Neutrophil (primary cell): ENCODE measurements around the gene PLD5.

Source experiments
- H3K27ac ChIP-seq: fragments of 200-600 bp; sonication (generic); 2 replicates; pipeline ENCODE4 v1.5.1; 2016; ENCODE audit warnings: mild to moderate bottlenecking, moderate library complexity
- H3K27me3 ChIP-seq: fragments of 200-600 bp; sonication (generic); 2 replicates; pipeline ENCODE4 v1.6.0; 2016; ENCODE audit warnings: mild to moderate bottlenecking
- H3K36me3 ChIP-seq: fragments of 200-600 bp; sonication (generic); 2 replicates; pipeline ENCODE4 v1.5.1; 2017
- H3K4me1 ChIP-seq, 2 experiments: fragments of 200-600 bp in 1 of 2; sonication (generic) in 1 of 2; 1 replicate in 1 of 2; 2 replicates in 1 of 2; pipeline versions ENCODE4 v1.5.1 to v1.6.1; 2013 to 2016; ENCODE audit warnings: low read depth in 1 of 2, low read length in 1 of 2, mild to moderate bottlenecking in 1 of 2, moderate library complexity in 1 of 2; ENCODE audit not compliant: control insufficient read depth in 1 of 2, insufficient read depth in 1 of 2
- H3K4me3 ChIP-seq, 2 experiments: fragments of 200-600 bp in 1 of 2; sonication (generic) in 1 of 2; 1 replicate in 1 of 2; 2 replicates in 1 of 2; pipeline ENCODE4 v1.5.1; 2013 to 2016; ENCODE audit warnings: low read depth in 1 of 2, low read length in 1 of 2, mild to moderate bottlenecking in 1 of 2, moderate library complexity in 1 of 2
- H3K9me3 ChIP-seq: fragments of 200-600 bp; sonication (generic); 2 replicates; pipeline ENCODE4 v1.5.1; 2016
- TF ChIP-seq, protein P1 (sequence below): fragments of 200-600 bp; sonication (generic); IDR thresholded peaks from 2 replicates; pipeline ENCODE4 v1.5.1; 2016; ENCODE audit warnings: antibody characterized with exemption

PLD5 gene

DNA sequence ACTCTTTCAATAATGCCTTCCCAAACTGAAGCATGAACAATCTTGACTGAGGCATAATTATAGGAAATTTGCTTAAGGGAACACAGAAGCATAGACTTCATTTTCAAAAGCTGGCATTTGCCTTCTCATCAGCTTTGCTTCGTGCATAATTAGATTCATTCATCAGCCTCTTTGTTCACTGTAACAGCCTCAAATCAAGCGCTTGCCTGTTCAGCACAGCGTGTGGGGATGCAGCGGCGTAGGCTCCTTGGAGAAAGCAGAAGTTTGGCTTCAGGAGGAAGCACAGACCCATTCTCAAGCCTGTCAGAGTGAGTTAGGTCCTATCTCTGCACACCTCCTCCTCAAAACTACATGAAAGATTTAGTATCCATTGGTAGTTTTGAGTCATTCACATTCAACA lies 279.2 kb downstream of the PLD5 start:
- Histone ChIP-seq H3K27me3 (no peaks in the 10 kb centered on the region), H3K4me1 (no peaks in the 10 kb centered on the region), H3K4me3 (no peak overlapping the region), H3K9me3 (no peaks in the 10 kb centered on the region), H3K36me3 (no peaks in the 10 kb centered on the region), H3K27ac (no peak overlapping the region)
- TF ChIP-seq, protein P1, sequence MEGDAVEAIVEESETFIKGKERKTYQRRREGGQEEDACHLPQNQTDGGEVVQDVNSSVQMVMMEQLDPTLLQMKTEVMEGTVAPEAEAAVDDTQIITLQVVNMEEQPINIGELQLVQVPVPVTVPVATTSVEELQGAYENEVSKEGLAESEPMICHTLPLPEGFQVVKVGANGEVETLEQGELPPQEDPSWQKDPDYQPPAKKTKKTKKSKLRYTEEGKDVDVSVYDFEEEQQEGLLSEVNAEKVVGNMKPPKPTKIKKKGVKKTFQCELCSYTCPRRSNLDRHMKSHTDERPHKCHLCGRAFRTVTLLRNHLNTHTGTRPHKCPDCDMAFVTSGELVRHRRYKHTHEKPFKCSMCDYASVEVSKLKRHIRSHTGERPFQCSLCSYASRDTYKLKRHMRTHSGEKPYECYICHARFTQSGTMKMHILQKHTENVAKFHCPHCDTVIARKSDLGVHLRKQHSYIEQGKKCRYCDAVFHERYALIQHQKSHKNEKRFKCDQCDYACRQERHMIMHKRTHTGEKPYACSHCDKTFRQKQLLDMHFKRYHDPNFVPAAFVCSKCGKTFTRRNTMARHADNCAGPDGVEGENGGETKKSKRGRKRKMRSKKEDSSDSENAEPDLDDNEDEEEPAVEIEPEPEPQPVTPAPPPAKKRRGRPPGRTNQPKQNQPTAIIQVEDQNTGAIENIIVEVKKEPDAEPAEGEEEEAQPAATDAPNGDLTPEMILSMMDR: no peak

DNA sequence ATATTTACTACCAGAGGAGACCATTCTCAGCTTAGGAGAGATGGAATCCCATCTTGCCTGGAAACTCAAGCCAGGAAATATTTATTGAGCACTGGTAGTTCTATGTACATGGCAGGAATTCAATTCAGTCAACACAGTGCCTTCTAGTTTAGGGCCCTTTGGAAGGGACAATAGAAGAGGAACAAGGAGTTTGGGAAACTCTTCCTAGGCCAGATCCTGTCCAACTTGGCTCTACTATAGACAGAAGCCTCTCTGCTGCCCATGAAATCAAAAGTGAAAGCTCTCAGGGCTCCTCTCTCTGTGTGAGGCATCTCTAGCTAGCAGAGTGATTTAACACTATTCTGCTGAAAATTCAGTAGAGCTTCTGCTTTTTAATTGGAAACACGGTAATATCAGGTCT lies 281.0 kb downstream of the PLD5 start:
- no peaks in the 10 kb centered on the region for H3K9me3 ChIP-seq
- H3K27me3 ChIP-seq: no peaks in the 10 kb centered on the region
- no peak overlapping the region for H3K4me3 ChIP-seq
- no peak overlapping the region for H3K27ac ChIP-seq
- TF ChIP-seq, protein P1: no peak
- no peaks in the 10 kb centered on the region for H3K4me1 ChIP-seq
- H3K36me3 ChIP-seq: no peaks in the 10 kb centered on the region

DNA sequence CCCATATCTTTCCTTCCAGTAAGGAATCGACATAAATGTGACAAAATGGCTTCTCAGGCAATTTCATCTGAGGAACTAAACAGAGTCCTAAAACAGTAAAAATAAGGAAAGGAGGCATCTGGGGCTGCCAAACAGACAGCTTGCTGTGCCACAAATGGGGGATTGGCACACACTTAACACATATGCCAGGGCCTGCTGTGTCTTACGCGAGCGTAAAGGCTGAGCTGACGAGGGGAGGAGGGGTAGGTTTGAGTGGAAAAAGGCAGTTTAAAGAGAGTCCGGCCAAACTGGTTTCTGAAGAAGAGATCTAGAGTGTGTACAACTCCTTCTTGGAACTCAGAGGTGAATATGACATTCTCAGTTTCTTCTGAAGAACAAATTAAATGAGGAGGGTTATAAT lies 281.5 kb downstream of the PLD5 start:
- TF ChIP-seq, protein P1: no peak
- Histone ChIP-seq H3K4me3 (no peak overlapping the region), H3K4me1 (no peaks in the 10 kb centered on the region), H3K27ac (no peak overlapping the region), H3K27me3 (no peaks in the 10 kb centered on the region), H3K9me3 (no peaks in the 10 kb centered on the region), H3K36me3 (no peaks in the 10 kb centered on the region)

DNA sequence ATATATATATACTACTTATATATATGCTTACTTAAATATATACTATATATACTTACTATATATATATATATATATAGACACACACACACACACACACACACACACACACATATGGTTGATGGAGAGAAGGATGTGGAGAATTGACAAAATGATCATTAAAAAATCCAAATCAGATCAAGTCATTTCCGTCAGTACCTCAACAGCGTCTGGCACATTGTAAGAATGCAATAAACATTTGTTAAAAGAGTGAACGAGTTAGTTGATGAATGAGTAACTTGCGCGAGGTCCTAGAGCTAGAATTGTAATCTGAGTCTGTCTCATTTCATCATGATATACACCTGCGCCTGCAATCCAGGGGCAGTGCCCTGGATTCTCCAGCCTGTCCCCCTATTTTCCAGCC lies 282.6 kb downstream of the PLD5 start:
- no peaks in the 10 kb centered on the region for H3K9me3 ChIP-seq
- no peaks in the 10 kb centered on the region for H3K27me3 ChIP-seq
- H3K4me1 ChIP-seq: no peaks in the 10 kb centered on the region
- no peak overlapping the region for H3K27ac ChIP-seq
- TF ChIP-seq, protein P1: no peak
- H3K36me3 ChIP-seq: no peaks in the 10 kb centered on the region
- no peak overlapping the region for H3K4me3 ChIP-seq

DNA sequence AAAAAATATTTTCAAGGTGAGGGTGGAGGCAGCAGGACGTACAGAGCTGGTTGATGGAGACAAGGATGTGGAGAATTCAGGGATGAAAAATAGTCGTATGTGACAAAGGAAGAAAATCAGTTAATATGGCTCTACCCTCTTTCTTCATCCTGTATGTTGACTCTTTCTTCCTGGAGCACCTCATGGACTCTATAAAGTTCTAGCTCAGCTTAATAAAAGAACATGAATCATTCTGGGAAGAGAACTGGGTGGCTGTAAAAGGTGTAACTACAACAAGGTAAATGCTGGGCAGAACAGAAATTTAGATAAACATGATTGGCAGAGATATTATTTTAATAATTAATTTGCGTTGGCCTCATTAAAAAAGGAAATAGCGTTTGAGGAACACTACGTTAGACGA lies 283.8 kb downstream of the PLD5 start:
- Histone ChIP-seq H3K4me3 (no peak overlapping the region), H3K27ac (no peak overlapping the region), H3K36me3 (no peaks in the 10 kb centered on the region), H3K4me1 (no peaks in the 10 kb centered on the region), H3K27me3 (no peaks in the 10 kb centered on the region), H3K9me3 (no peaks in the 10 kb centered on the region)
- TF ChIP-seq, protein P1: no peak

DNA sequence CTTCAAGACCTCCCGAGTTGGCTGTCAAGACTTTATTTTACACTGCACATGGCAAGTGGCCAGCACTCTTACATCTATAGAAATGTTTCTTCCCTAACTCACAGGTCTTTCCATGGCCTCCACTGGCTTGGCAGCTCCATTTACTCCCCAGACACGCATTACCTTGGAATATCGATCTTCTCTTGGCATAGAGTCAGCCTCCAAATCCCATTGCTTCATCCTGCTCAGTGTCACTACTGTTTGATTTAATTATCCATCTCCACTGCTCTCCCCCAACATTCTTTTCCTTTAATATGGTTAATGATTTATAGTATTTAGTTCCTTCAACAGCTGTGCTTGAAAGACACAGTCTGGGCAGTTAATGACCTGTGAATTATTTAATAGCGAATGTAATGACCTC lies 284.4 kb downstream of the PLD5 start:
- no peaks in the 10 kb centered on the region for H3K9me3 ChIP-seq
- TF ChIP-seq, protein P1: no peak
- H3K4me1 ChIP-seq: no peaks in the 10 kb centered on the region

More for the DNA sequence above, 284.4 kb downstream of the PLD5 start:
- no peaks in the 10 kb centered on the region for H3K27me3 ChIP-seq
- H3K4me3 ChIP-seq: no peak overlapping the region
- no peak overlapping the region for H3K27ac ChIP-seq
- H3K36me3 ChIP-seq: no peaks in the 10 kb centered on the region
